Activated CD4-positive, alpha-beta T cell treated with anti-CD3 and anti-CD28 coated beads for 36 hours (primary cell): ENCODE measurements around the gene OR5A2. TPM values are rescaled to one million over a fixed set of nuclear protein-coding genes. Genes with fewer than 3 reads are reported as not detected.
"Not testable (repeated sequence)": the region's sequence is repeated elsewhere in the genome, so short reads cannot be mapped to it uniquely, and the experiment has no call there.

Experiments
- ATAC-seq: fragments of 200-7000 bp; cut with Tn5 transposase; one replicate; pipeline ENCODE4 v1.10.0; 2021; ENCODE audit warnings: mild to moderate bottlenecking, moderate library complexity
- CTCF ChIA-PET: fragments of 350-600 bp; sonication (Branson Sonifier 250); formaldehyde crosslinking; loops from one replicate; lab custom pipeline; 2021; ENCODE audit warnings: antibody characterized with exemption; lab: Charles Lee
- POLR2A ChIA-PET: fragments of 350-600 bp; sonication (Branson Sonifier 250); formaldehyde crosslinking; loops from one replicate; lab custom pipeline; 2021; ENCODE audit warnings: antibody characterized with exemption, inconsistent platforms; lab: Charles Lee
- DNase-seq: peaks from one replicate; pipeline ENCODE4 v3.0.0-alpha.2; 2020
- H3K27ac Mint-ChIP-seq: one replicate; pipeline ENCODE4 v1.8.0; 2021; ENCODE audit warnings: mixed read lengths
- H3K27me3 Mint-ChIP-seq: one replicate; pipeline ENCODE4 v1.8.0; 2021; ENCODE audit warnings: mixed read lengths
- H3K36me3 Mint-ChIP-seq: one replicate; pipeline ENCODE4 v1.8.0; 2021; ENCODE audit warnings: low read depth, mixed read lengths
- H3K4me1 Mint-ChIP-seq: one replicate; pipeline ENCODE4 v1.8.0; 2021; ENCODE audit warnings: mixed read lengths
- H3K4me3 Mint-ChIP-seq: one replicate; pipeline ENCODE4 v1.8.0; 2021; ENCODE audit warnings: mild to moderate bottlenecking, moderate library complexity, mixed read lengths
- H3K9me3 Mint-ChIP-seq: one replicate; pipeline ENCODE4 v1.8.0; 2021; ENCODE audit warnings: low read depth, mixed read lengths
- intact Hi-C, 2 experiments: fragments of 100-400 bp; cut with DNase I in 1 of 2; cut with micrococcal nuclease in 1 of 2; formaldehyde crosslinking; loops; one replicate each; pipeline versions ENCODE4 v1.14.2 to v1.15.1; 2022 to 2024; cut with DNase I, micrococcal nuclease
- total RNA-seq, 2 experiments: library from RNA; stranded (reverse); gene quantifications; one replicate each; pipeline ENCODE4 v1.2.3, GENCODE V29; 2021

OR5A2 gene
- not detected for total RNA-seq

GRCh38 chr11:59426361-59427067 is at the start of gene OR5A2:
Gene OR5A2, minus strand, starts transcription at chr11:59426413. Its CDS starts 3,460 bp downstream, at chr11:59422953.
- intact Hi-C loops, result no loop called here
- H3K4me1 Mint-ChIP-seq, result no peaks in the 10 kb centered on the region
- H3K36me3 Mint-ChIP-seq, result no peaks in the 10 kb centered on the region
- ChIA-PET POLR2A (no interaction called here), CTCF (interaction anchor here (1.2 kb wide), 1 partner anchor 255 kb away, joined by 3 read pairs; the partner anchor contains the start of gene DTX4)
- no peaks in the 10 kb centered on the region for H3K9me3 Mint-ChIP-seq
- ATAC-seq (no peak), DNase-seq (no peak)
- H3K4me3 Mint-ChIP-seq, result no peak within 1 kb of the TSS
- H3K27ac Mint-ChIP-seq, result no peak within 1 kb of the TSS
- H3K27me3 Mint-ChIP-seq, result peaks cover 2% of the 10 kb centered on the region

- Mint-ChIP-seq H3K9me3 (no peaks in the 10 kb centered on the region), H3K4me1 (no peaks in the 10 kb centered on the region), H3K36me3 (no peaks in the 10 kb centered on the region), H3K27ac (no peak overlapping the region), H3K27me3 (peaks cover 8% of the 10 kb centered on the region), H3K4me3 (no peak overlapping the region)
- no peak for DNase-seq
- no peak for ATAC-seq
- ChIA-PET CTCF (interaction anchor here (0.6 kb wide), 1 partner anchor 172 kb away, joined by 4 read pairs; no protein-coding TSS in a partner anchor), POLR2A (no interaction called here)
- intact Hi-C loops, result loop anchor here in 1 of 2 experiments (10.0 kb wide), 1 partner anchor 60 kb away; no protein-coding TSS in a partner anchor
Measured at GRCh38 chr11:59475176-59475575, 49.0 kb upstream of the OR5A2 start.

- POLR2A ChIA-PET, result no interaction called here
Measured at GRCh38 chr11:59473015-59473414, 46.8 kb upstream of the OR5A2 start, which contains the start of gene OR4D10. Gene OR4D10, plus strand, starts transcription at chr11:59473315. Its CDS starts 4,115 bp downstream, at chr11:59477430.

GRCh38 chr11:59463190-59463641 is 37.0 kb upstream of the OR5A2 start:
- no peaks in the 10 kb centered on the region for H3K9me3 Mint-ChIP-seq

More at GRCh38 chr11:59473015-59473414, 46.8 kb upstream of the OR5A2 start, which contains the start of gene OR4D10:
- no peak within 1 kb of the TSS for H3K4me3 Mint-ChIP-seq
- ATAC-seq, result no peak
- intact Hi-C loops, result loop anchor here in 1 of 2 experiments (10.0 kb wide), 1 partner anchor 62 kb away; no protein-coding TSS in a partner anchor
- no peaks in the 10 kb centered on the region for H3K9me3 Mint-ChIP-seq
- H3K27ac Mint-ChIP-seq, result no peak within 1 kb of the TSS
- CTCF ChIA-PET, result no interaction called here
- peaks cover 7% of the 10 kb centered on the region for H3K27me3 Mint-ChIP-seq
- no peaks in the 10 kb centered on the region for H3K36me3 Mint-ChIP-seq
- DNase-seq, result no peak
- no peaks in the 10 kb centered on the region for H3K4me1 Mint-ChIP-seq

GRCh38 chr11:59459916-59460315 is 33.7 kb upstream of the OR5A2 start:
- DNase-seq (no peak), ATAC-seq (no peak)
- intact Hi-C loops, result no loop called here
- H3K36me3 Mint-ChIP-seq, result no peaks in the 10 kb centered on the region
- H3K9me3 Mint-ChIP-seq, result no peaks in the 10 kb centered on the region
- no peaks in the 10 kb centered on the region for H3K4me1 Mint-ChIP-seq
- H3K4me3 Mint-ChIP-seq, result no peak overlapping the region
- POLR2A ChIA-PET, result no interaction called here
- no peak overlapping the region for H3K27ac Mint-ChIP-seq
- CTCF ChIA-PET, result no interaction called here
- H3K27me3 Mint-ChIP-seq, result peaks cover 11% of the 10 kb centered on the region

More at GRCh38 chr11:59463190-59463641, 37.0 kb upstream of the OR5A2 start:
- intact Hi-C loops, result no loop called here
- DNase-seq (no peak), ATAC-seq (no peak)
- peaks cover 14% of the 10 kb centered on the region for H3K27me3 Mint-ChIP-seq
- H3K4me1 Mint-ChIP-seq, result no peaks in the 10 kb centered on the region
- H3K4me3 Mint-ChIP-seq, result no peak overlapping the region
- ChIA-PET POLR2A (no interaction called here), CTCF (no interaction called here)
- H3K36me3 Mint-ChIP-seq, result no peaks in the 10 kb centered on the region
- H3K27ac Mint-ChIP-seq, result no peak overlapping the region

- POLR2A ChIA-PET, result no interaction called here
- Mint-ChIP-seq H3K9me3 (no peaks in the 10 kb centered on the region), H3K4me3 (no peak within 1 kb of the TSS), H3K27me3 (peaks cover 5% of the 10 kb centered on the region), H3K36me3 (no peaks in the 10 kb centered on the region), H3K27ac (no peak within 1 kb of the TSS), H3K4me1 (no peaks in the 10 kb centered on the region)
- no peak for DNase-seq
- no peak for ATAC-seq
- intact Hi-C loops, result no loop called here
- CTCF ChIA-PET, result interaction anchor here (1.5 kb wide), 1 partner anchor 26 kb away, joined by 3 read pairs; no protein-coding TSS in a partner anchor
Measured at GRCh38 chr11:59456661-59457060, 30.4 kb upstream of the OR5A2 start, which contains the start of gene OR4D6. Gene OR4D6, plus strand, starts transcription at chr11:59456961. Its CDS starts 0 bp downstream, at chr11:59456961.

- intact Hi-C loops, result no loop called here
- POLR2A ChIA-PET, result no interaction called here
- no peak for ATAC-seq
- Mint-ChIP-seq H3K4me3 (no peak overlapping the region), H3K27ac (no peak overlapping the region), H3K4me1 (no peaks in the 10 kb centered on the region), H3K36me3 (no peaks in the 10 kb centered on the region), H3K9me3 (peaks cover 3% of the 10 kb centered on the region), H3K27me3 (peaks cover 5% of the 10 kb centered on the region)
- no peak for DNase-seq
- CTCF ChIA-PET, result no interaction called here
Measured at GRCh38 chr11:59448484-59448883, 22.3 kb upstream of the OR5A2 start.

GRCh38 chr11:59445624-59446023 is 19.4 kb upstream of the OR5A2 start:
- CTCF ChIA-PET, H3K9me3 Mint-ChIP-seq, POLR2A ChIA-PET, intact Hi-C loops, H3K4me3 Mint-ChIP-seq, H3K27me3 Mint-ChIP-seq, H3K36me3 Mint-ChIP-seq, DNase-seq, H3K4me1 Mint-ChIP-seq, ATAC-seq, H3K27ac Mint-ChIP-seq: not testable (repeated sequence)

GRCh38 chr11:59437770-59438169 is 11.6 kb upstream of the OR5A2 start:
- peaks cover 3% of the 10 kb centered on the region for H3K27me3 Mint-ChIP-seq
- ATAC-seq, result no peak
- no peaks in the 10 kb centered on the region for H3K36me3 Mint-ChIP-seq
- intact Hi-C loops, result no loop called here
- H3K4me1 Mint-ChIP-seq, result no peaks in the 10 kb centered on the region
- ChIA-PET CTCF (interaction anchor here (0.6 to 1.2 kb wide), 2 partner anchors 20 to 38 kb away, joined by 3 read pairs; no protein-coding TSS in a partner anchor), POLR2A (interaction anchor here (0.6 kb wide), 1 partner anchor 280 kb away, joined by 4 read pairs; no protein-coding TSS in a partner anchor)
- no peak for DNase-seq
- no peak overlapping the region for H3K4me3 Mint-ChIP-seq
- no peaks in the 10 kb centered on the region for H3K9me3 Mint-ChIP-seq
- H3K27ac Mint-ChIP-seq, result no peak overlapping the region

GRCh38 chr11:59436169-59436568 is 10.0 kb upstream of the OR5A2 start, which contains the start of gene OR5A1:
Gene OR5A1, plus strand, starts transcription at chr11:59436469. Its CDS starts 6,700 bp downstream, at chr11:59443169.
- Mint-ChIP-seq H3K4me1 (no peaks in the 10 kb centered on the region), H3K27me3 (peaks cover 4% of the 10 kb centered on the region), H3K36me3 (no peaks in the 10 kb centered on the region), H3K27ac (no peak within 1 kb of the TSS), H3K4me3 (no peak within 1 kb of the TSS), H3K9me3 (no peaks in the 10 kb centered on the region)
- POLR2A ChIA-PET, result no interaction called here
- CTCF ChIA-PET, result interaction anchor here (0.6 to 2.6 kb wide), 3 partner anchors 18 to 265 kb away, joined by 3 to 7 read pairs (median 5); partner anchors contain the start of gene DTX4
- intact Hi-C loops, result no loop called here
- no peak for DNase-seq
- no peak for ATAC-seq

- H3K4me1 Mint-ChIP-seq, result no peaks in the 10 kb centered on the region
- peak; percentile 83 for ATAC-seq
- H3K9me3 Mint-ChIP-seq, result no peaks in the 10 kb centered on the region
- H3K27me3 Mint-ChIP-seq, result peaks cover 6% of the 10 kb centered on the region
- intact Hi-C loops, result loop anchor here (1.0 to 5.0 kb wide), 4 partner anchors 145 to 259 kb away; no protein-coding TSS in a partner anchor
- H3K27ac Mint-ChIP-seq, result no peak overlapping the region
- CTCF ChIA-PET, result interaction anchor here (0.7 to 3.8 kb wide), 12 partner anchors 10 to 259 kb away, joined by 3 to 33 read pairs (median 4); partner anchors contain the start of gene DTX4
- POLR2A ChIA-PET, result no interaction called here
- no peaks in the 10 kb centered on the region for H3K36me3 Mint-ChIP-seq
- no peak overlapping the region for H3K4me3 Mint-ChIP-seq
- DNase-seq, result peak; percentile 45
Measured at GRCh38 chr11:59429924-59430516, 3.8 kb upstream of the OR5A2 start.
